Vein endothelial cell (primary cell): ENCODE data around the gene RPS2. TPM values are rescaled to one million over a fixed set of nuclear protein-coding genes. Genes with fewer than 3 reads are reported as not detected.

ENCODE experiments used
- small RNA-seq: library from RNA; depleted of rRNA; stranded (forward); fragments of <200 nt; gene quantifications from one replicate; pipeline ENCODE3, GENCODE V24; 2012
- total RNA-seq: library from RNA; depleted of rRNA; stranded (reverse); fragments of >200 nt; gene quantifications from 2 replicates; pipeline ENCODE4 v1.2.3, GENCODE V29; 2012

The RPS2 gene
- 2,303 and 3,069 TPM in 2 replicates for total RNA-seq

GRCh38 chr16:1964506-1965395, at the start of gene RPS2:
RPS2 (minus strand) TSS chr16:1964826; CDS start chr16:1964625, 201 bp downstream.

GRCh38 chr16:2009791-2010510, 45.3 kb upstream of the RPS2 start, which contains the start of gene ZNF598:
ZNF598 (minus strand) TSS chr16:2009821.

GRCh38 chr16:1989209-1990100, 24.8 kb upstream of the RPS2 start, which contains the start of gene SYNGR3:
SYNGR3 (plus strand) TSS chr16:1989970; CDS start chr16:1990103, 133 bp downstream.

GRCh38 chr16:1983544-1984346, 19.1 kb upstream of the RPS2 start, which contains the start of gene GFER:
GFER (plus strand) TSS chr16:1984193; CDS start chr16:1984219, 26 bp downstream.

GRCh38 chr16:1981398-1981836, 16.8 kb upstream of the RPS2 start, which contains the start of gene NOXO1:
NOXO1 (minus strand) TSS chr16:1981469; CDS start chr16:1981179, 290 bp downstream.

GRCh38 chr16:1971796-1972489, 7.3 kb upstream of the RPS2 start, which contains the start of gene TBL3:
TBL3 (plus strand) TSS chr16:1972053; CDS start chr16:1972165, 112 bp downstream.

GRCh38 chr16:1966460-1966859, 1.8 kb upstream of the RPS2 start, which contains the start of gene RNF151:
RNF151 (plus strand) TSS chr16:1966856; CDS start chr16:1966882, 26 bp downstream.

GRCh38 chr16:1959269-1960039, 5.2 kb downstream of the RPS2 start, which contains the start of gene NDUFB10:
NDUFB10 (plus strand) TSS chr16:1959538; CDS start chr16:1959625, 87 bp downstream.

GRCh38 chr16:1942810-1943726, 21.6 kb downstream of the RPS2 start, which contains the start of gene MSRB1:
MSRB1 (minus strand) TSS chr16:1943199; CDS start chr16:1943156, 43 bp downstream.

GRCh38 chr16:1918351-1919326, 46.0 kb downstream of the RPS2 start, which contains the start of gene HS3ST6:
HS3ST6 (minus strand) TSS chr16:1918415; CDS start chr16:1918323, 92 bp downstream.

Small RNA genes within 50 kb of the gene (small RNA-seq; reads per million reads assigned to genes)
- gene AC005363.2 (not detected), gene RN7SL219P (not detected), gene SNORA10 (not detected), gene SNORA64 (not detected)

Other genes with a start within 250 kb of the RPS2 start
- 32.4 and 54.5 TPM in 2 replicates for gene NME3, start 193.3 kb downstream of the RPS2 start, total RNA-seq
- gene EME2, start 192.0 kb downstream of the RPS2 start, total RNA-seq: 10.6 and 14.0 TPM in 2 replicates
- 69.7 and 78.7 TPM in 2 replicates for gene MRPS34, start 191.7 kb downstream of the RPS2 start, total RNA-seq
- 38.2 and 48.7 TPM in 2 replicates for gene SPSB3, start 182.3 kb downstream of the RPS2 start, total RNA-seq
- 90.8 and 92.0 TPM in 2 replicates for gene NUBP2, start 181.9 kb downstream of the RPS2 start, total RNA-seq
- not detected in 2 replicates for gene IGFALS, start 171.1 kb downstream of the RPS2 start, total RNA-seq
- 50.9 and 62.7 TPM in 2 replicates for gene HAGH, start 138.0 kb downstream of the RPS2 start, total RNA-seq
- gene FAHD1, start 137.6 kb downstream of the RPS2 start, total RNA-seq: 76.4 and 86.2 TPM in 2 replicates
- not detected in 2 replicates for gene MEIOB, start 92.7 kb downstream of the RPS2 start, total RNA-seq
- not detected in 2 replicates for gene HS3ST6, start 46.4 kb downstream of the RPS2 start, total RNA-seq
- 20.5 and 21.6 TPM in 2 replicates for gene MSRB1, start 21.6 kb downstream of the RPS2 start, total RNA-seq
- gene RPL3L, start 10.1 kb downstream of the RPS2 start, total RNA-seq: not detected in 2 replicates
- 118 and 137 TPM in 2 replicates for gene NDUFB10, start 5.3 kb downstream of the RPS2 start, total RNA-seq
- not detected in 2 replicates for gene RNF151, start 2.0 kb upstream of the RPS2 start, total RNA-seq
- gene TBL3, start 7.2 kb upstream of the RPS2 start, total RNA-seq: 45.9 and 54.2 TPM in 2 replicates
- gene NOXO1, start 16.6 kb upstream of the RPS2 start, total RNA-seq: 0.33 TPM in 1 of 2 replicates, not detected in the other
- gene GFER, start 19.4 kb upstream of the RPS2 start, total RNA-seq: 11.9 and 15.7 TPM in 2 replicates
- 1.9 and 6.9 TPM in 2 replicates for gene SYNGR3, start 25.1 kb upstream of the RPS2 start, total RNA-seq
- 29.7 and 33.1 TPM in 2 replicates for gene ZNF598, start 45.0 kb upstream of the RPS2 start, total RNA-seq
- gene NPW, start 55.0 kb upstream of the RPS2 start, total RNA-seq: 0.98 and 1.1 TPM in 2 replicates
- 40.5 and 82.0 TPM in 2 replicates for gene NHERF2, start 62.1 kb upstream of the RPS2 start, total RNA-seq
- 17.9 and 28.1 TPM in 2 replicates for gene NTHL1, start 83.0 kb upstream of the RPS2 start, total RNA-seq
- gene TSC2, start 83.2 kb upstream of the RPS2 start, total RNA-seq: 67.1 and 86.9 TPM in 2 replicates
- gene PKD1, start 171.1 kb upstream of the RPS2 start, total RNA-seq: 64.7 and 80.0 TPM in 2 replicates
- gene RAB26, start 183.8 kb upstream of the RPS2 start, total RNA-seq: 0.65 and 0.86 TPM in 2 replicates
- gene TRAF7, start 191.0 kb upstream of the RPS2 start, total RNA-seq: 117 and 169 TPM in 2 replicates
- gene CASKIN1, start 231.8 kb upstream of the RPS2 start, total RNA-seq: under 0.01 TPM in 2 replicates
- 36.4 and 40.5 TPM in 2 replicates for gene MLST8, start 240.6 kb upstream of the RPS2 start, total RNA-seq
- gene BRICD5, start 246.0 kb upstream of the RPS2 start, total RNA-seq: 0.98 and 2.1 TPM in 2 replicates